HG02981 (cell line): ENCODE results near the gene ELAVL4.

ENCODE experiments used
- ATAC-seq: cut with Tn5 transposase; IDR thresholded peaks from one replicate; pipeline ENCODE4 v1.9.1; 2021; ENCODE audit warnings: mild to moderate bottlenecking, moderate library complexity; ENCODE audit not compliant: unreplicated experiment

ELAVL4 gene

GRCh38 chr1:50175719-50176639 lies 67.3 kb downstream of the ELAVL4 start:
- ATAC-seq: no peak

GRCh38 chr1:50177994-50178393 lies 69.3 kb downstream of the ELAVL4 start:
- ATAC-seq: no peak

GRCh38 chr1:50179639-50180038 lies 70.9 kb downstream of the ELAVL4 start:
- ATAC-seq: no peak

GRCh38 chr1:50180367-50180766 lies 71.6 kb downstream of the ELAVL4 start:
- no peak for ATAC-seq

- ATAC-seq: no peak
Measured at GRCh38 chr1:50181027-50181663, 72.4 kb downstream of the ELAVL4 start.

- no peak for ATAC-seq
Measured at GRCh38 chr1:50183378-50184133, 74.8 kb downstream of the ELAVL4 start.

- ATAC-seq: no peak
Measured at GRCh38 chr1:50189369-50189768, 80.6 kb downstream of the ELAVL4 start.

- ATAC-seq: no peak
Measured at GRCh38 chr1:50193002-50193401, 84.3 kb downstream of the ELAVL4 start.

- no peak for ATAC-seq
Measured at GRCh38 chr1:50195205-50195604, 86.5 kb downstream of the ELAVL4 start.

GRCh38 chr1:50196081-50196480 lies 87.4 kb downstream of the ELAVL4 start:
- ATAC-seq: no peak

GRCh38 chr1:50197216-50197615 lies 88.5 kb downstream of the ELAVL4 start:
- no peak for ATAC-seq

- no peak for ATAC-seq
Measured at GRCh38 chr1:50208315-50208714, 99.6 kb downstream of the ELAVL4 start.

GRCh38 chr1:50208756-50209155 lies 100.0 kb downstream of the ELAVL4 start:
- ATAC-seq: no peak

GRCh38 chr1:50209749-50210148 lies 101.0 kb downstream of the ELAVL4 start:
- ATAC-seq: no peak

GRCh38 chr1:50213505-50213904 lies 104.8 kb downstream of the ELAVL4 start:
- no peak for ATAC-seq

GRCh38 chr1:50214717-50215116 lies 106.0 kb downstream of the ELAVL4 start:
- ATAC-seq: no peak

- ATAC-seq: no peak
Measured at GRCh38 chr1:50218344-50219120, 109.8 kb downstream of the ELAVL4 start.

- ATAC-seq: no peak
Measured at GRCh38 chr1:50228871-50229384, 120.2 kb downstream of the ELAVL4 start.

- no peak for ATAC-seq
Measured at GRCh38 chr1:50231209-50231608, 122.5 kb downstream of the ELAVL4 start.

- ATAC-seq: no peak
Measured at GRCh38 chr1:50232336-50232735, 123.6 kb downstream of the ELAVL4 start.

- ATAC-seq: no peak
Measured at GRCh38 chr1:50236656-50237055, 127.9 kb downstream of the ELAVL4 start.
